GM13976 (cell line): Measurements from ENCODE around the gene UFL1.

Source experiments
- DNase-seq: peaks from one replicate; pipeline ENCODE4 v3.0.0; 2012; ENCODE audit warnings: low spot score
- CTCF ChIP-seq: IDR thresholded peaks from 2 replicates; pipeline ENCODE4 v1.5.1; 2012; ENCODE audit warnings: borderline replicate concordance, mild to moderate bottlenecking; ENCODE audit not compliant: insufficient read depth; ENCODE audit errors: extremely low read depth, missing control alignments, control extremely low read depth
- in situ Hi-C: fragments of 300-500 bp; cut with MboI; formaldehyde crosslinking; loops from one replicate; pipeline ENCODE4 v1.12.0; 2022; ENCODE audit warnings: low sequenced_read_pairs, mixed read lengths, inconsistent platforms; ENCODE audit not compliant: unreplicated experiment

UFL1 gene

GRCh38 chr6:96509281-96509680 is 12.3 kb upstream of the UFL1 start:
- TF ChIP-seq CTCF = no peak
- DNase-seq = no peak
- in situ Hi-C loops = no loop called here

- no peak for DNase-seq
- in situ Hi-C loops = no loop called here
- TF ChIP-seq CTCF = no peak
Observed at GRCh38 chr6:96520171-96521115, 1.2 kb upstream of the UFL1 start.

- DNase-seq = no peak
- TF ChIP-seq CTCF = no peak
- in situ Hi-C loops = no loop called here
Observed at GRCh38 chr6:96521306-96521643, 331 bp upstream of the UFL1 start.

GRCh38 chr6:96522465-96523009 is 931 bp downstream of the UFL1 start:
- in situ Hi-C loops = no loop called here
- DNase-seq = no peak
- TF ChIP-seq CTCF = no peak

- in situ Hi-C loops = loop anchor here (25.0 kb wide), 1 partner anchor 534 kb away; no protein-coding TSS in a partner anchor
- no peak for TF ChIP-seq CTCF
- DNase-seq = no peak
Observed at GRCh38 chr6:96528193-96528592, 6.6 kb downstream of the UFL1 start.

- TF ChIP-seq CTCF = no peak
- in situ Hi-C loops = loop anchor here (25.0 kb wide), 1 partner anchor 530 kb away; no protein-coding TSS in a partner anchor
- no peak for DNase-seq
Observed at GRCh38 chr6:96532399-96532798, 10.8 kb downstream of the UFL1 start.
